RWPE2 (cell line): ENCODE measurements around the gene MYO5B.

Source experiments
- ATAC-seq: fragments of 200-7000 bp; cut with Tn5 transposase; 3 replicates; pipeline ENCODE4 v1.9.1; 2021; ENCODE audit warnings: low read depth
- DNase-seq: peaks from one replicate; pipeline ENCODE4 v3.0.0-alpha.2; 2020; ENCODE audit warnings: low spot score
- H3K27ac ChIP-seq: fragments of 450-650 bp; 2 replicates; pipeline ENCODE4 v1.5.1; 2017; ENCODE audit warnings: mild to moderate bottlenecking; ENCODE audit not compliant: poor library complexity, severe bottlenecking
- H3K27me3 ChIP-seq: fragments of 250-450 bp; sonication (Bioruptor Pico); 2 replicates; pipeline ENCODE4 v1.5.1; 2021; ENCODE audit warnings: mild to moderate bottlenecking, moderate library complexity; ENCODE audit not compliant: insufficient read depth, poor library complexity, severe bottlenecking
- H3K36me3 ChIP-seq: fragments of 250-450 bp; sonication (Bioruptor Pico); 2 replicates; pipeline ENCODE4 v1.5.1; 2020; ENCODE audit warnings: low read depth, mild to moderate bottlenecking, moderate library complexity
- H3K4me1 ChIP-seq: fragments of 250-450 bp; sonication (Bioruptor Pico); 2 replicates; pipeline ENCODE4 v1.5.1; 2021; ENCODE audit warnings: mild to moderate bottlenecking, moderate library complexity; ENCODE audit not compliant: insufficient read depth, poor library complexity, severe bottlenecking
- H3K4me3 ChIP-seq: fragments of 250-450 bp; sonication (Bioruptor Pico); 2 replicates; pipeline ENCODE4 v1.5.1; 2021; ENCODE audit warnings: mild to moderate bottlenecking, moderate library complexity; ENCODE audit not compliant: severe bottlenecking
- H3K9me3 ChIP-seq: fragments of 250-450 bp; sonication (Bioruptor Pico); 2 replicates; pipeline ENCODE4 v1.5.1; 2021; ENCODE audit warnings: mild to moderate bottlenecking, moderate library complexity; ENCODE audit not compliant: severe bottlenecking
- TF ChIP-seq, protein P1 (sequence below): fragments of 450-650 bp; IDR thresholded peaks from one replicate; pipeline ENCODE4 v1.5.1; 2017; ENCODE audit warnings: mild to moderate bottlenecking, moderate library complexity; ENCODE audit not compliant: poor library complexity, severe bottlenecking

The MYO5B gene

DNA sequence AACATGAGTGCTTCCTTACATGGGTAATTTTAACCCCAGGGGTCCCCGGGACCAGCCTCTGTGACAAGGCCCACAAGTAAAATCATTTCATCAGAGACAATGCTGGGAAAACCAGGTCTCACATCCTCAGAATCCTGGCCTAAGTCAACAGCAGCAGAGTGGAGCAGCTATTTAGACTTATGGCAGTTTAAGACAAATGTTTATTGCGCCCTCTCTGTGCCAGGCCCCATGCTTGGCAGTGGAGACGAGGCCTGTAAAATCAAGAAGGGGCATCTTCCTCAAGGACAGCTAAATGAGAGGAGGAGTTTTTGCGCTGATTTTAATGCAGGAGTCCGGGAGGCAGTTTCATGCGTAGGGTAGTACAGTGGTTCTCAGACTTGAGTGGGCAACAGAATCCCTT lies 325.6 kb downstream of the MYO5B start:
- no peak for DNase-seq
- TF ChIP-seq, protein P1, sequence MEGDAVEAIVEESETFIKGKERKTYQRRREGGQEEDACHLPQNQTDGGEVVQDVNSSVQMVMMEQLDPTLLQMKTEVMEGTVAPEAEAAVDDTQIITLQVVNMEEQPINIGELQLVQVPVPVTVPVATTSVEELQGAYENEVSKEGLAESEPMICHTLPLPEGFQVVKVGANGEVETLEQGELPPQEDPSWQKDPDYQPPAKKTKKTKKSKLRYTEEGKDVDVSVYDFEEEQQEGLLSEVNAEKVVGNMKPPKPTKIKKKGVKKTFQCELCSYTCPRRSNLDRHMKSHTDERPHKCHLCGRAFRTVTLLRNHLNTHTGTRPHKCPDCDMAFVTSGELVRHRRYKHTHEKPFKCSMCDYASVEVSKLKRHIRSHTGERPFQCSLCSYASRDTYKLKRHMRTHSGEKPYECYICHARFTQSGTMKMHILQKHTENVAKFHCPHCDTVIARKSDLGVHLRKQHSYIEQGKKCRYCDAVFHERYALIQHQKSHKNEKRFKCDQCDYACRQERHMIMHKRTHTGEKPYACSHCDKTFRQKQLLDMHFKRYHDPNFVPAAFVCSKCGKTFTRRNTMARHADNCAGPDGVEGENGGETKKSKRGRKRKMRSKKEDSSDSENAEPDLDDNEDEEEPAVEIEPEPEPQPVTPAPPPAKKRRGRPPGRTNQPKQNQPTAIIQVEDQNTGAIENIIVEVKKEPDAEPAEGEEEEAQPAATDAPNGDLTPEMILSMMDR: no peak
- no peaks in the 10 kb centered on the region for H3K36me3 ChIP-seq
- H3K9me3 ChIP-seq: no peaks in the 10 kb centered on the region
- H3K27ac ChIP-seq: no peak overlapping the region
- no peak overlapping the region for H3K4me3 ChIP-seq
- no peaks in the 10 kb centered on the region for H3K4me1 ChIP-seq
- no peak for ATAC-seq
- no peaks in the 10 kb centered on the region for H3K27me3 ChIP-seq

DNA sequence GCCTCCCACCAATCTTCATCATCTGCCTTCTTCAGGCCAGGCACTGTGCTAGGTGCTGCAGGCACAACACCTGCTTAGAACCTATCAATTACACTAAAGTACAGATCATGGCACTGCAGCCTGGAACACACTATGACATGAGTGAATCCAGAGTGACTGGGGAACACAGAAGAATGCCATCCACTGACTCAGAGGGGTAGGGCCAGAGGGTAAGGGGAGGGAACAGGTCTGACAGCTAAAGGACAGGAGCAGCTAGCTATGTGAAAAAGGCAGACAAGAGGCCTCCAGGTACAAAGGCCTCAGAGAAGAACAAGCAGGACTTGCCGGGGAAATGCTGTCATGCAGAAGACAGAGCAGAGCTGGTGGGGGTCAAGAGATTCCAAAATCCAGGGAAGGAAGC lies 328.3 kb downstream of the MYO5B start:
- H3K27ac ChIP-seq: no peak overlapping the region
- TF ChIP-seq, protein P1: no peak

DNA sequence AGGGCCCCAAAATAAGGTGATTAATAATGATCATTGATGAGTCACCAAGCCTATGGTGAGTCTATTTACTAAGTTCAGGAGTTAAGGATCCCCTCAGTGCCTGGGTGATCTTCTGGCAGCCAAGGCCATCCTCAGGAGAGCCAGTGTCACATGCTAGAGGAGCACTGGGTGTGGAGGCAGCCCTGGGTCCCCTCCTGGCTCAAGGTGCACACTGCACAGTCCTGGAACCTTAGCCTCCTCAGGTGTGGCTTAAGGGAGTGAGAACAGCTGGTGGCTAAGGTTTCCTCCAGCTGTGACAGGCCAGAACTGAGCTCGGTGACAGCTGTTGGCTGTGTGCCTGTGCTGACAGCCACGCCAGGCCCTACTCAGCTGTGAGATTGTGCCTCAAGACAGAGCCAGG lies 329.5 kb downstream of the MYO5B start:
- H3K4me1 ChIP-seq: no peaks in the 10 kb centered on the region
- H3K36me3 ChIP-seq: no peaks in the 10 kb centered on the region
- no peak overlapping the region for H3K27ac ChIP-seq
- ATAC-seq (peak; percentile 42; the same call in 1 of the 3 replicates), DNase-seq (peak; percentile 18)
- H3K9me3 ChIP-seq: no peaks in the 10 kb centered on the region
- no peaks in the 10 kb centered on the region for H3K27me3 ChIP-seq
- no peak overlapping the region for H3K4me3 ChIP-seq
- TF ChIP-seq, protein P1: no peak

More for the DNA sequence above, 328.3 kb downstream of the MYO5B start:
- Histone ChIP-seq H3K4me3 (no peak overlapping the region), H3K9me3 (no peaks in the 10 kb centered on the region), H3K27me3 (no peaks in the 10 kb centered on the region), H3K4me1 (no peaks in the 10 kb centered on the region), H3K36me3 (no peaks in the 10 kb centered on the region)
- DNase-seq (no peak), ATAC-seq (no peak)

DNA sequence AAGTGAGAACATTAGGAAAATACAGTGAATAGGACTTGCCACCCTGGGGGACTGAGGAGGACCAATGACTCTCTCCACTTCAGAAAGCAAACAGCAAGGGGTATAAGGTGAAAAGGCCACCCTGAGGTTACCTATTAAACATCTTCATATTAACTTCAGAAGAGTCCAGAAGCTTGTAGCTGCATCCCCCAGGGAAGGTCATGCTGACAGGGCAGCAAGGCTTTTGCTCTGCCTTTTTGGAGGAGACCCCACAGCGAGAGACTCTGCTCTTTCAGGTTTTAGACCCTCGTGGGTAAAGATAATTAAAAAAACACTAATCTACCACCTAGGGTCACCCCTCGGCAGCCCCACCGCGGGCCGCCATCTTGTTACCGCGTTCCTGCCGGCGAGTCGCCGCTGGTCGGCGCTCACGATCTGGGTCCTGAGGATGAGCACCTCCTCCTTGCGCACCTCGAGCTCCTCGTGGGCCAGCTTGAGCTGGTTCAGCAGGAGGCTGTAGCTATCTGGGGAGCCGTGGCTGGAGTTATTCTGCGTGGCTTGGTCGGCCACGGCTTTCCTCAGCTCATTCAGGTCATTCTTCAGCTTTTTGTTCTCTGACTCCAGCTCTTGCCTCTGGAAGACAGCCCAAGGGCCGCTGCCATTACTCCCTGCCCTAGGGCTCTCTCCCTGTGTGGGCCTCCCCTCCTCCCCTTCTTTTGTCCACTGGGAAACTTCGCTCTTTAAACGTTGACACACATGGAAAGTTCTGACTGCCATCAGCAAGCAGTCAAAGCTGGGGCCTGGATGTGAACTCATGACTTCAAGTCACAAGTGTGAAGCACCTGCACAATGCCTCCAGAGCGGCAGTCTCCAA lies 331.0 kb downstream of the MYO5B start:
- ATAC-seq (no peak), DNase-seq (no peak)
- H3K4me1 ChIP-seq: peaks cover 1% of the 10 kb centered on the region
- no peaks in the 10 kb centered on the region for H3K36me3 ChIP-seq
- TF ChIP-seq, protein P1: no peak
- H3K27ac ChIP-seq: no peak overlapping the region
- no peak overlapping the region for H3K4me3 ChIP-seq
- no peaks in the 10 kb centered on the region for H3K9me3 ChIP-seq
- no peaks in the 10 kb centered on the region for H3K27me3 ChIP-seq
